Choroid plexus epithelial cell (primary cell): ENCODE data around the gene HGS.

ENCODE experiments used
- DNase-seq: peaks from one replicate; pipeline ENCODE4 v3.0.0-alpha.2; 2010; ENCODE audit warnings: low read depth
- H3K4me3 ChIP-seq: 2 replicates; pipeline ENCODE4 v1.5.1; 2011; ENCODE audit warnings: low read depth, mild to moderate bottlenecking, control low read depth, low read length, moderate library complexity
- CTCF ChIP-seq: conservative IDR thresholded peaks from 2 replicates; pipeline ENCODE4 v1.5.1; 2011; ENCODE audit warnings: low read depth, mild to moderate bottlenecking, control low read depth, inconsistent platforms, low read length, moderate library complexity

The HGS gene

GRCh38 chr17:81741049-81741593, 57.3 kb downstream of the HGS start:
- no peak for TF ChIP-seq CTCF
- no peak for DNase-seq
- no peak overlapping the region for H3K4me3 ChIP-seq

GRCh38 chr17:81741594-81742452, 58.0 kb downstream of the HGS start:
- no peak overlapping the region for H3K4me3 ChIP-seq
- no peak for DNase-seq
- TF ChIP-seq CTCF = no peak
